ENCODE data around the gene CT45A9. TPM values are rescaled to one million over a fixed set of nuclear protein-coding genes. Genes with fewer than 3 reads are reported as not detected.
"Not testable (repeated sequence)": the region's sequence is repeated elsewhere in the genome, so short reads cannot be mapped to it uniquely, and the experiment has no call there.

Gene CT45A9
- total and polyA plus RNA-seq, 3 experiments from 2014 or later: not detected

DNA sequence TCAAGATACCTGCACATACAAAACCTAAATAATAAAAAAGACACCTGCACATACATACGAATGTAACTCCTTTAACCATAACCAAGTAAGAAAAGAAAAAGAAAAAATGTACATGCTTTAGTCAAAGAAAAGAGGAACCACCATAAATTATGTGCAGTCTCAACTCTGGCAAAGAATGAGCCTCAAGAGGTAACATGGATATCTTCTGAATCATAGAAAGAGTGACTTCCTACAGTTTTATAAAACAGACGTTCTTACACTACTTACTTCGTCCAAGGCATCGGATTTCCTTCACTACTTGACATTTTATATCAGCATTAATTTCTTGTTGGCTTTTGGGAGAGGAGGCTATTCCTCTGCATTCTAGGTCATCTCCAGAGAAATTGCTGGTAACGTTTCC lies 11.1 kb upstream of the CT45A9 start:
- H3K4me1 ChIP-seq (ENCODE audit: insufficient read depth, low read length); POLR2A ChIA-PET; H3K27me3 Mint-ChIP-seq; CTCF ChIA-PET; H3K27ac ChIP-seq (ENCODE audit: low read depth, low read length); H3K36me3 ChIP-seq (ENCODE audit: insufficient read depth, low read length); H3K9me3 ChIP-seq (ENCODE audit: low read length); H3K4me3 ChIP-seq (ENCODE audit: low read length); H3K4me3 Mint-ChIP-seq; H3K27ac Mint-ChIP-seq; DNase-seq; H3K4me1 Mint-ChIP-seq; H3K36me3 Mint-ChIP-seq; H3K27me3 ChIP-seq (ENCODE audit: insufficient read depth, low read length, poor library complexity, severe bottlenecking); H3K9me3 Mint-ChIP-seq: not testable (repeated sequence)

GRCh38 chrX:135854438-135854837 lies 17.2 kb downstream of the CT45A9 start, which contains the start of gene CT45A8:
Gene CT45A8 (minus strand): TSS chrX:135854538. CDS start chrX:135850783, 3,755 bp downstream.
- POLR2A ChIA-PET; H3K27ac ChIP-seq (ENCODE audit: low read depth, low read length); DNase-seq; H3K27me3 ChIP-seq (ENCODE audit: insufficient read depth, low read length, poor library complexity, severe bottlenecking); H3K27ac Mint-ChIP-seq; H3K4me1 Mint-ChIP-seq; CTCF ChIA-PET; H3K9me3 ChIP-seq (ENCODE audit: low read length); H3K9me3 Mint-ChIP-seq; H3K36me3 Mint-ChIP-seq; H3K4me3 ChIP-seq (ENCODE audit: low read length); H3K36me3 ChIP-seq (ENCODE audit: insufficient read depth, low read length); H3K4me1 ChIP-seq (ENCODE audit: insufficient read depth, low read length); H3K4me3 Mint-ChIP-seq; H3K27me3 Mint-ChIP-seq: not testable (repeated sequence)

- CTCF ChIA-PET; H3K27ac Mint-ChIP-seq; H3K27me3 ChIP-seq (ENCODE audit: insufficient read depth, low read length, poor library complexity, severe bottlenecking); H3K4me3 ChIP-seq (ENCODE audit: low read length); H3K4me3 Mint-ChIP-seq; H3K27ac ChIP-seq (ENCODE audit: low read depth, low read length); H3K27me3 Mint-ChIP-seq; H3K9me3 ChIP-seq (ENCODE audit: low read length); H3K4me1 ChIP-seq (ENCODE audit: insufficient read depth, low read length); DNase-seq; POLR2A ChIA-PET; H3K9me3 Mint-ChIP-seq; H3K36me3 ChIP-seq (ENCODE audit: insufficient read depth, low read length); H3K36me3 Mint-ChIP-seq; H3K4me1 Mint-ChIP-seq: not testable (repeated sequence)
Measured at GRCh38 chrX:135837180-135837579, 34.4 kb downstream of the CT45A9 start, which contains the start of gene CT45A7. Gene CT45A7 (minus strand): TSS chrX:135837280. CDS start chrX:135833533, 3,747 bp downstream.

DNA sequence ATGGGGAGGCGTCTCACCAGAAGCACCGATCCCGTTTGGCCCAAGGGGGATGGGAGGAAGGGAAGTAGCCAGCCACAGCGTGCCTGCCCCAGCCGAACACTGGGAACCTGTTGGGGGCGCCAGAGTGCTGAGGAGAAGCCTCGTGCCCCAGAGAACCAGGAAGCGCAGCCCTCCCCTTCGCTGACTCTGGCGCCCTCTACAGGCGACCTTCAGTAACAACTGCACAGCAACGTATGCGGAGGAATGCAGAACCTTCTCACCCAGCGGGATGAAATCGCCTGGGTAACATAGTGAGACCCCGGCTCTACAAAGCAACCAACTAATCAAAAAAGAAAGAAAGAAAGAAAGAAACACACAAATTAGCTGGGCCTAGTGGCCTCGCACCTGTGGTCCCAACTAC lies 51.7 kb downstream of the CT45A9 start, which contains the start of gene CT45A2:
CT45A2 (minus strand) TSS at position 101 of the 400 bp plus-strand sequence. CDS start 3,747 bp downstream, outside the sequence.
- H3K27me3 Mint-ChIP-seq; H3K4me1 ChIP-seq (ENCODE audit: insufficient read depth, low read length); H3K36me3 Mint-ChIP-seq; H3K9me3 ChIP-seq (ENCODE audit: low read length); H3K27me3 ChIP-seq (ENCODE audit: insufficient read depth, low read length, poor library complexity, severe bottlenecking); H3K27ac ChIP-seq (ENCODE audit: low read depth, low read length); CTCF ChIA-PET; H3K9me3 Mint-ChIP-seq; H3K36me3 ChIP-seq (ENCODE audit: insufficient read depth, low read length); H3K4me3 Mint-ChIP-seq; H3K27ac Mint-ChIP-seq; H3K4me3 ChIP-seq (ENCODE audit: low read length); DNase-seq; H3K4me1 Mint-ChIP-seq; POLR2A ChIA-PET: not testable (repeated sequence)

Other genes starting within 250 kb of the CT45A9 start
- gene CT45A1, start 158.2 kb downstream of the CT45A9 start, total RNA-seq: not detected
- gene CT45A1, start 158.2 kb downstream of the CT45A9 start, polyA plus RNA-seq: not detected
- not detected for gene CT45A3, start 103.6 kb downstream of the CT45A9 start, total RNA-seq
- gene CT45A3, start 103.6 kb downstream of the CT45A9 start, polyA plus RNA-seq: not detected
- not detected for gene CT45A5, start 86.3 kb downstream of the CT45A9 start, total RNA-seq
- gene CT45A5, start 86.3 kb downstream of the CT45A9 start, polyA plus RNA-seq: not detected
- gene CT45A6, start 69.0 kb downstream of the CT45A9 start, total RNA-seq: not detected
- not detected for gene CT45A6, start 69.0 kb downstream of the CT45A9 start, polyA plus RNA-seq
- not detected for gene CT45A2, start 51.8 kb downstream of the CT45A9 start, total RNA-seq
- not detected for gene CT45A2, start 51.8 kb downstream of the CT45A9 start, polyA plus RNA-seq
- gene CT45A7, start 34.5 kb downstream of the CT45A9 start, total RNA-seq: not detected
- gene CT45A7, start 34.5 kb downstream of the CT45A9 start, polyA plus RNA-seq: not detected
- not detected for gene CT45A8, start 17.3 kb downstream of the CT45A9 start, total RNA-seq
- not detected for gene CT45A8, start 17.3 kb downstream of the CT45A9 start, polyA plus RNA-seq
- not detected for gene CT45A10, start 21.6 kb upstream of the CT45A9 start, total RNA-seq
- not detected for gene CT45A10, start 21.6 kb upstream of the CT45A9 start, polyA plus RNA-seq
- gene SAGE1, start 21.9 kb upstream of the CT45A9 start, total RNA-seq: not detected
- gene SAGE1, start 21.9 kb upstream of the CT45A9 start, polyA plus RNA-seq: not detected
- 10 to 100 TPM; 27.6 to 28.4 TPM for gene MMGT1, start 102.2 kb upstream of the CT45A9 start, total RNA-seq
- gene MMGT1, start 102.2 kb upstream of the CT45A9 start, polyA plus RNA-seq: 8.2 TPM
- gene SLC9A6, start 113.6 kb upstream of the CT45A9 start, total RNA-seq: 10 to 100 TPM; 14.9 to 16.2 TPM
- 18.0 TPM for gene SLC9A6, start 113.6 kb upstream of the CT45A9 start, polyA plus RNA-seq

Data from CD8-positive, alpha-beta memory T cell (primary cell).